MCF 10A (cell line): ENCODE data around the gene COPA. TPM values are rescaled to one million over a fixed set of nuclear protein-coding genes. Genes with fewer than 3 reads are reported as not detected.

Experiments
- BruUV-seq: library from RNA; stranded (reverse); fragments of 400-500 nt; replicated peaks from 2 replicates; lab custom pipeline; 2021; lab: Mats Ljungman, UMichigan
- CTCF ChIA-PET: fragments of 300-600 bp; sonication (Branson Sonifier 250); formaldehyde crosslinking; extraction: SDS; loops from one replicate; lab custom pipeline; 2021; ENCODE audit warnings: antibody characterized with exemption, inconsistent platforms; lab: Yijun Ruan, JAX
- POLR2A ChIA-PET: fragments of 300-600, 350-650 bp; sonication (Branson Sonifier 250); formaldehyde crosslinking; extraction: SDS; loops from one replicate; lab custom pipeline; 2020; ENCODE audit warnings: antibody characterized with exemption, inconsistent platforms; lab: Yijun Ruan, JAX
- DNase-seq: peaks from one replicate; pipeline ENCODE4 v3.0.0-alpha.2; 2018; ENCODE audit not compliant: unreplicated experiment
- H3K27ac Mint-ChIP-seq: one replicate; pipeline ENCODE4 v1.8.0; 2022; ENCODE audit warnings: mild to moderate bottlenecking, low read depth, mixed read lengths; ENCODE audit not compliant: unreplicated experiment
- H3K27me3 Mint-ChIP-seq: one replicate; pipeline ENCODE4 v1.8.0; 2022; ENCODE audit warnings: mixed read lengths; ENCODE audit not compliant: insufficient read depth, unreplicated experiment
- H3K36me3 Mint-ChIP-seq: one replicate; pipeline ENCODE4 v1.8.0; 2022; ENCODE audit warnings: mild to moderate bottlenecking, moderate library complexity, mixed read lengths; ENCODE audit not compliant: insufficient read depth, unreplicated experiment
- H3K4me1 Mint-ChIP-seq: one replicate; pipeline ENCODE4 v1.8.0; 2022; ENCODE audit warnings: mixed read lengths; ENCODE audit not compliant: insufficient read depth, unreplicated experiment
- H3K4me3 Mint-ChIP-seq: one replicate; pipeline ENCODE4 v1.8.0; 2022; ENCODE audit warnings: mild to moderate bottlenecking, moderate library complexity, mixed read lengths; ENCODE audit not compliant: unreplicated experiment
- H3K9me3 Mint-ChIP-seq: one replicate; pipeline ENCODE4 v1.8.0; 2022; ENCODE audit warnings: mixed read lengths; ENCODE audit not compliant: unreplicated experiment
- CTCF ChIP-seq: fragments of 200-600 bp; IDR thresholded peaks from one replicate; pipeline ENCODE4 v1.8.0; 2022; ENCODE audit warnings: antibody characterized with exemption, mild to moderate bottlenecking; ENCODE audit not compliant: unreplicated experiment
- intact Hi-C: fragments of 100-400 bp; cut with micrococcal nuclease; formaldehyde crosslinking; loops from 2 replicates; pipeline ENCODE4 v1.14.1; 2022
- total RNA-seq: library from RNA; stranded (reverse); gene quantifications from 2 replicates; pipeline ENCODE4 v1.2.3, GENCODE V29; 2022

The COPA gene
- total RNA-seq, 1 experiment from 2014 or later: 273 TPM

- H3K27ac Mint-ChIP-seq: no peak overlapping the region
- no peaks in the 10 kb centered on the region for H3K9me3 Mint-ChIP-seq
- POLR2A ChIA-PET: interaction anchor here (0.8 kb wide), 1 partner anchor 9 kb away, joined by 3 read pairs; no protein-coding TSS in a partner anchor
- peaks cover 5% of the 10 kb centered on the region for H3K4me1 Mint-ChIP-seq
- TF ChIP-seq CTCF: no peak
- H3K27me3 Mint-ChIP-seq: no peaks in the 10 kb centered on the region
- DNase-seq: no peak
- CTCF ChIA-PET: interaction anchor here (0.9 to 9.5 kb wide), 3 partner anchors 16 to 69 kb away, joined by 3 to 122 read pairs (median 4); no protein-coding TSS in a partner anchor
- intact Hi-C loops: no loop called here
- no TSS peak for BruUV-seq
- no peak overlapping the region for H3K4me3 Mint-ChIP-seq
- H3K36me3 Mint-ChIP-seq: peaks cover 59% of the 10 kb centered on the region
Measured at GRCh38 chr1:160360227-160360695, 17.2 kb upstream of the COPA start.

DNA sequence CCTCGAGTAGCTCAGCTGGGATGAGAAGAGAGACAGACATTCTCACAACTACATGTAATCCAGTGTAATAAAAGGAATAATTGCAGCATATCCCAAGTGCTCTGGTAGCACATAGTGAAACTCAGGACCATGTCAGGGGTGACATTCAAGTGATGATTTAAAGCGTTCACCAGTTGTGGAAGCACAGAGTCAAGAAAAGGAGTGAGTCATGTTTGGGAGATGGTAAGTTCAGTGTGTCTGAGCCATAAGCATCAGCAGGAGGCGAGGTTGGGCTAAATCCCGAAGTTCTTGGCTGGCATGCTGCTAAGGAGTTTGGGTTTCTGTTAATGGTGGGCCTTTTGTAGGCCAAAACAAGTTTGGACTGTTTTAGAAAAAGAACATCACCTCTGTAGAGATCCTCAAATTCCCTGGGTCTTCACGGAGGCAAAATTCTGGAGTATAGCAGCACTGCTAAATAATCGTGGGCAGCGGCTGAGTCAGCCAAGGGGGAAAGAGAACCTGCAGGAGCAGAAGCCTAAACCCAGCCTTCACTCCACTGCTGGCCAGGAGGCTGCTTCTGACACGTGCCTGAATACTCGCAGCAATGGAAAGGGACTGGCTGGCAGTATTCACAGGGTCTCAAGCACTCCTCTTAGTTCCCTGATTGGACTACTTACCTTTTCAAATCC lies 16.6 kb upstream of the COPA start:
- Mint-ChIP-seq H3K36me3 (peaks cover 62% of the 10 kb centered on the region), H3K27me3 (no peaks in the 10 kb centered on the region), H3K4me3 (no peak overlapping the region), H3K4me1 (peaks cover 5% of the 10 kb centered on the region), H3K27ac (no peak overlapping the region), H3K9me3 (no peaks in the 10 kb centered on the region)
- CTCF ChIA-PET: interaction anchor here (1.3 to 9.8 kb wide), 4 partner anchors 17 to 68 kb away, joined by 3 to 214 read pairs (median 66); no protein-coding TSS in a partner anchor
- intact Hi-C loops: no loop called here
- no TSS peak for BruUV-seq
- no peak for TF ChIP-seq CTCF
- no peak for DNase-seq
- POLR2A ChIA-PET: interaction anchor here (0.8 kb wide), 1 partner anchor 8 kb away, joined by 3 read pairs; no protein-coding TSS in a partner anchor

GRCh38 chr1:160358073-160358472 lies 15.0 kb upstream of the COPA start:
- Mint-ChIP-seq H3K9me3 (no peaks in the 10 kb centered on the region), H3K27me3 (no peaks in the 10 kb centered on the region), H3K36me3 (peaks cover 66% of the 10 kb centered on the region), H3K27ac (peak overlapping the region; percentile 57), H3K4me3 (no peak overlapping the region), H3K4me1 (no peaks in the 10 kb centered on the region)
- ChIA-PET POLR2A (interaction anchor here (1.1 to 1.3 kb wide), 2 partner anchors 14 to 74 kb away, joined by 3 to 9 read pairs; no protein-coding TSS in a partner anchor), CTCF (interaction anchor here (0.6 to 9.8 kb wide), 7 partner anchors 8 to 529 kb away, joined by 3 to 214 read pairs (median 6); no protein-coding TSS in a partner anchor)
- BruUV-seq: no TSS peak
- no peak for TF ChIP-seq CTCF
- DNase-seq: no peak
- intact Hi-C loops: no loop called here

- CTCF ChIA-PET: interaction anchor here (0.6 to 9.8 kb wide), 7 partner anchors 9 to 257 kb away, joined by 3 to 214 read pairs (median 5); no protein-coding TSS in a partner anchor
- H3K4me3 Mint-ChIP-seq: no peak overlapping the region
- no peak for DNase-seq
- no peak overlapping the region for H3K27ac Mint-ChIP-seq
- no peaks in the 10 kb centered on the region for H3K4me1 Mint-ChIP-seq
- H3K36me3 Mint-ChIP-seq: peaks cover 72% of the 10 kb centered on the region
- TF ChIP-seq CTCF: no peak
- no TSS peak for BruUV-seq
- H3K9me3 Mint-ChIP-seq: no peaks in the 10 kb centered on the region
- POLR2A ChIA-PET: interaction anchor here (1.1 to 1.3 kb wide), 2 partner anchors 13 to 73 kb away, joined by 3 to 9 read pairs; no protein-coding TSS in a partner anchor
- H3K27me3 Mint-ChIP-seq: no peaks in the 10 kb centered on the region
- intact Hi-C loops: no loop called here
Measured at GRCh38 chr1:160357286-160358002, 14.4 kb upstream of the COPA start.
